Loucy (cell line): ENCODE measurements around the gene PPP1CA.

Source experiments
- EZH2phosphoT487 ChIP-seq: fragments of 200-600 bp; IDR thresholded peaks from 2 replicates; pipeline ENCODE4 v1.6.1; 2018; ENCODE audit warnings: antibody characterized with exemption, mild to moderate bottlenecking, moderate library complexity, borderline replicate concordance
- TF ChIP-seq, protein P1 (sequence below): fragments of 200-600 bp; sonication (generic); conservative IDR thresholded peaks from 2 replicates; pipeline ENCODE4 v1.5.1; 2014; ENCODE audit warnings: mild to moderate bottlenecking, antibody characterized with exemption, low read length

DNA sequence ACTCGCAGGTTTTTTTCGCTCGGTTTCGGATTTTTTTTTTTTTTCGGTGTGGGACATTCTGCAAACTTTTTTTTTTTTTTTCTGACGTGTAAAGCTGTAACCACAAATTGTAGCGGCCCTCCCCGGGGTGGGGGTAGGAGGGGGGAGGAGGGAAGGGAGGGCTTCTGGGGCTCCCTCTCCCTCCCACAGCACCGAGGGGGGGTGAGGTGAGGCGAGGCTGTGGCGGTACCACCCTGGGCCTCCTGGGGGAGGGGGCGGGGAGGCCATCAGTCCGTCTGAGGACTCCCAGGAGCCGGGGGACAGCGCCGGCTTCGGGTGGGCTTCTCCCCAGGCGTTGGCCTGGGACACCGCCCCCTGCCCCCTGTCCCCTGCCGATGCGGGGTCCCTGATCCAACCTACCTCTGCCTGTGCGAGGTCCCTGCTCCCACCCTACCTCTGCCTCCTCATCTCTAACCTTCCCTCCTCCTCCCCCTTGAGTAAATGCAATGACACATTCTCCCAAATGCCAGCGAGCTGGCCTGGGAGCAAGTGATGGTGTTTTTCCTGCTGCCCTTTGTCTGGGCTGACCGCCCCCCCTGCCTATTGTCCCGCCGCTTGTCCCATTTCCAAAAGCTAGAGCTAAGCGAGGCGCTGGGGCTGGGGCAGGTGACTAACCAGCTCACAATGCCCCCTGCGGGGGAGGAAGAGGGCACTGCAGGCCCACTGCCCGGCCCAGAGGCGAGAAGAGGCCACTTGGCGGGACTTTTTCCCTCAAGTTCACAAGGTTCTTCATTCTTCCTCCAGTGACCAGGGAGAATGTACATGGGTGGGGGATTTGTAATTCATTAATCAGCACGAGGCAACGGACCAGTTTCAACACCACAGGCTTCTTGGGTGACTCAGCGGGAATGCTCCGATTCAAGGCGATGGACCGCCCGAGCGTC, 27.7 kb downstream of the PPP1CA start:
- TF ChIP-seq, protein P1, sequence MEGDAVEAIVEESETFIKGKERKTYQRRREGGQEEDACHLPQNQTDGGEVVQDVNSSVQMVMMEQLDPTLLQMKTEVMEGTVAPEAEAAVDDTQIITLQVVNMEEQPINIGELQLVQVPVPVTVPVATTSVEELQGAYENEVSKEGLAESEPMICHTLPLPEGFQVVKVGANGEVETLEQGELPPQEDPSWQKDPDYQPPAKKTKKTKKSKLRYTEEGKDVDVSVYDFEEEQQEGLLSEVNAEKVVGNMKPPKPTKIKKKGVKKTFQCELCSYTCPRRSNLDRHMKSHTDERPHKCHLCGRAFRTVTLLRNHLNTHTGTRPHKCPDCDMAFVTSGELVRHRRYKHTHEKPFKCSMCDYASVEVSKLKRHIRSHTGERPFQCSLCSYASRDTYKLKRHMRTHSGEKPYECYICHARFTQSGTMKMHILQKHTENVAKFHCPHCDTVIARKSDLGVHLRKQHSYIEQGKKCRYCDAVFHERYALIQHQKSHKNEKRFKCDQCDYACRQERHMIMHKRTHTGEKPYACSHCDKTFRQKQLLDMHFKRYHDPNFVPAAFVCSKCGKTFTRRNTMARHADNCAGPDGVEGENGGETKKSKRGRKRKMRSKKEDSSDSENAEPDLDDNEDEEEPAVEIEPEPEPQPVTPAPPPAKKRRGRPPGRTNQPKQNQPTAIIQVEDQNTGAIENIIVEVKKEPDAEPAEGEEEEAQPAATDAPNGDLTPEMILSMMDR, result peak; percentile 74
- TF ChIP-seq EZH2phosphoT487, result no peak
